Peyer's patch (tissue), 4 donors: Measurements from ENCODE around the gene PPP1R12B.
"Not testable (repeated sequence)": the region's sequence is repeated elsewhere in the genome, so short reads cannot be mapped to it uniquely, and the experiment has no call there.

Experiments used
- POLR2A ChIP-seq, 2 donors: fragments of 450-650 bp; IDR thresholded peaks; one replicate each; pipeline ENCODE4 v1.5.1; 2017; ENCODE audit warnings: antibody characterized with exemption in 2 of 2, mild to moderate bottlenecking in 2 of 2, moderate library complexity in 2 of 2
- TF ChIP-seq, protein P1 (sequence below), 6 experiments: fragments of 450-650 bp in 4 of 6; fragments of 200-600 bp in 2 of 6; sonication (generic) in 1 of 6; IDR thresholded peaks; one replicate each; pipeline ENCODE4 v1.5.1; 2017 to 2019; ENCODE audit warnings: antibody characterized with exemption in 6 of 6, mild to moderate bottlenecking in 3 of 6, moderate library complexity in 1 of 6

GRCh38 chr1:202530686-202531085 lies 182.2 kb downstream of the PPP1R12B start:
- TF ChIP-seq, protein P1, sequence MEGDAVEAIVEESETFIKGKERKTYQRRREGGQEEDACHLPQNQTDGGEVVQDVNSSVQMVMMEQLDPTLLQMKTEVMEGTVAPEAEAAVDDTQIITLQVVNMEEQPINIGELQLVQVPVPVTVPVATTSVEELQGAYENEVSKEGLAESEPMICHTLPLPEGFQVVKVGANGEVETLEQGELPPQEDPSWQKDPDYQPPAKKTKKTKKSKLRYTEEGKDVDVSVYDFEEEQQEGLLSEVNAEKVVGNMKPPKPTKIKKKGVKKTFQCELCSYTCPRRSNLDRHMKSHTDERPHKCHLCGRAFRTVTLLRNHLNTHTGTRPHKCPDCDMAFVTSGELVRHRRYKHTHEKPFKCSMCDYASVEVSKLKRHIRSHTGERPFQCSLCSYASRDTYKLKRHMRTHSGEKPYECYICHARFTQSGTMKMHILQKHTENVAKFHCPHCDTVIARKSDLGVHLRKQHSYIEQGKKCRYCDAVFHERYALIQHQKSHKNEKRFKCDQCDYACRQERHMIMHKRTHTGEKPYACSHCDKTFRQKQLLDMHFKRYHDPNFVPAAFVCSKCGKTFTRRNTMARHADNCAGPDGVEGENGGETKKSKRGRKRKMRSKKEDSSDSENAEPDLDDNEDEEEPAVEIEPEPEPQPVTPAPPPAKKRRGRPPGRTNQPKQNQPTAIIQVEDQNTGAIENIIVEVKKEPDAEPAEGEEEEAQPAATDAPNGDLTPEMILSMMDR (IDR thresholded peaks at IDR 0.05): not testable (repeated sequence)
- TF ChIP-seq POLR2A (IDR thresholded peaks at IDR 0.05): not testable (repeated sequence)
